Measurements from ENCODE around the gene RCAN3. TPM values are rescaled to one million over a fixed set of nuclear protein-coding genes. Genes with fewer than 3 reads are reported as not detected.

RCAN3 gene
- total and polyA plus RNA-seq, 2 of the 13 experiments (the other 11 are each of a cell fraction or from before 2014, with no cell fraction given), result 12.2 to 13.3 TPM

DNA sequence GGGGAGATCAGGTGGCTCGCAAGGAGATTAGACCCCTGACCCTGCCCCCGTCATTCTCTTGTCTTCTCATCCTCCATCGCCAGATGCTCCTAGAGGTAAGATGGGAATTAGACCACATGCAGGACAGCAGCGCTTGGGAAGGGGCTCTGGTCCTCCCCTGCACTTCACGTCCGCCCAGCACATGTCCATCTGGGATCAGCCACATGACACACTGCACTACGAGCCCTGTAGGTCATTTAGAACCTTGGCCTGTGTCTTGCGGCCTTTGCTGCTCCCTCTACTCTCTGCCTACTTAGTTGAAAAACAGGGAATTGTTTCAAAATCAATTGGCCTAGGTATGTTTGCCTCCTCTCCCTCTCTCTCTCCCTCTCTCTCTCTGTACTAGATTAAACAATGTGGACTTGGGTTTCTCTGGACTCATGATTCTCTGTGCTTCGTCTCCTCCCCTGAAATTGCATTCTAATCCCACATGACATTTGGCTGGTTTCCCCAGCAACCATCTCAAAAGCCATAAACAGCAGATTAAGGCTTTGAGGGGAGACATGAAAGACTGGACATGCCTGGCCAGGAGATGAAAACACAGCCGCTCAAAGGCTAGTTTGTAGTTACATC, 49.4 kb downstream of the RCAN3 start (continued):
- TF ChIP-seq, protein P1, sequence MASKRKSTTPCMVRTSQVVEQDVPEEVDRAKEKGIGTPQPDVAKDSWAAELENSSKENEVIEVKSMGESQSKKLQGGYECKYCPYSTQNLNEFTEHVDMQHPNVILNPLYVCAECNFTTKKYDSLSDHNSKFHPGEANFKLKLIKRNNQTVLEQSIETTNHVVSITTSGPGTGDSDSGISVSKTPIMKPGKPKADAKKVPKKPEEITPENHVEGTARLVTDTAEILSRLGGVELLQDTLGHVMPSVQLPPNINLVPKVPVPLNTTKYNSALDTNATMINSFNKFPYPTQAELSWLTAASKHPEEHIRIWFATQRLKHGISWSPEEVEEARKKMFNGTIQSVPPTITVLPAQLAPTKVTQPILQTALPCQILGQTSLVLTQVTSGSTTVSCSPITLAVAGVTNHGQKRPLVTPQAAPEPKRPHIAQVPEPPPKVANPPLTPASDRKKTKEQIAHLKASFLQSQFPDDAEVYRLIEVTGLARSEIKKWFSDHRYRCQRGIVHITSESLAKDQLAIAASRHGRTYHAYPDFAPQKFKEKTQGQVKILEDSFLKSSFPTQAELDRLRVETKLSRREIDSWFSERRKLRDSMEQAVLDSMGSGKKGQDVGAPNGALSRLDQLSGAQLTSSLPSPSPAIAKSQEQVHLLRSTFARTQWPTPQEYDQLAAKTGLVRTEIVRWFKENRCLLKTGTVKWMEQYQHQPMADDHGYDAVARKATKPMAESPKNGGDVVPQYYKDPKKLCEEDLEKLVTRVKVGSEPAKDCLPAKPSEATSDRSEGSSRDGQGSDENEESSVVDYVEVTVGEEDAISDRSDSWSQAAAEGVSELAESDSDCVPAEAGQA (IDR thresholded peaks at IDR 0.05; ENCODE audit: low read depth), result no peak
- TF ChIP-seq, protein P1 (CRISPR knock-in tag; IDR thresholded peaks at IDR 0.05; ENCODE audit: borderline replicate concordance), result no peak
- TF ChIP-seq RFXANK (CRISPR knock-in tag; IDR thresholded peaks at IDR 0.05) (no peak), MYC (CRISPR knock-in tag; IDR thresholded peaks at IDR 0.05; ENCODE audit: borderline replicate concordance) (peak; percentile 83; the same call in 1 of the 2 replicates), MAZ (IDR thresholded peaks at IDR 0.05; ENCODE audit: borderline replicate concordance, low read depth, low read length) (0 out of 2 replicates have a peak, but pooled peaks have one; percentile 24), MAZ (CRISPR knock-in tag; IDR thresholded peaks at IDR 0.05; ENCODE audit: low read depth) (0 out of 2 replicates have a peak, but pooled peaks have one; percentile 51), ZNF7 (CRISPR knock-in tag; IDR thresholded peaks at IDR 0.05) (no peak), JDP2 (CRISPR knock-in tag; IDR thresholded peaks at IDR 0.05; ENCODE audit: borderline replicate concordance) (no peak), ZNF230 (CRISPR knock-in tag; IDR thresholded peaks at IDR 0.05) (peak; percentile 91; the same call in 1 of the 2 replicates)
- TF ChIP-seq, protein P2, sequence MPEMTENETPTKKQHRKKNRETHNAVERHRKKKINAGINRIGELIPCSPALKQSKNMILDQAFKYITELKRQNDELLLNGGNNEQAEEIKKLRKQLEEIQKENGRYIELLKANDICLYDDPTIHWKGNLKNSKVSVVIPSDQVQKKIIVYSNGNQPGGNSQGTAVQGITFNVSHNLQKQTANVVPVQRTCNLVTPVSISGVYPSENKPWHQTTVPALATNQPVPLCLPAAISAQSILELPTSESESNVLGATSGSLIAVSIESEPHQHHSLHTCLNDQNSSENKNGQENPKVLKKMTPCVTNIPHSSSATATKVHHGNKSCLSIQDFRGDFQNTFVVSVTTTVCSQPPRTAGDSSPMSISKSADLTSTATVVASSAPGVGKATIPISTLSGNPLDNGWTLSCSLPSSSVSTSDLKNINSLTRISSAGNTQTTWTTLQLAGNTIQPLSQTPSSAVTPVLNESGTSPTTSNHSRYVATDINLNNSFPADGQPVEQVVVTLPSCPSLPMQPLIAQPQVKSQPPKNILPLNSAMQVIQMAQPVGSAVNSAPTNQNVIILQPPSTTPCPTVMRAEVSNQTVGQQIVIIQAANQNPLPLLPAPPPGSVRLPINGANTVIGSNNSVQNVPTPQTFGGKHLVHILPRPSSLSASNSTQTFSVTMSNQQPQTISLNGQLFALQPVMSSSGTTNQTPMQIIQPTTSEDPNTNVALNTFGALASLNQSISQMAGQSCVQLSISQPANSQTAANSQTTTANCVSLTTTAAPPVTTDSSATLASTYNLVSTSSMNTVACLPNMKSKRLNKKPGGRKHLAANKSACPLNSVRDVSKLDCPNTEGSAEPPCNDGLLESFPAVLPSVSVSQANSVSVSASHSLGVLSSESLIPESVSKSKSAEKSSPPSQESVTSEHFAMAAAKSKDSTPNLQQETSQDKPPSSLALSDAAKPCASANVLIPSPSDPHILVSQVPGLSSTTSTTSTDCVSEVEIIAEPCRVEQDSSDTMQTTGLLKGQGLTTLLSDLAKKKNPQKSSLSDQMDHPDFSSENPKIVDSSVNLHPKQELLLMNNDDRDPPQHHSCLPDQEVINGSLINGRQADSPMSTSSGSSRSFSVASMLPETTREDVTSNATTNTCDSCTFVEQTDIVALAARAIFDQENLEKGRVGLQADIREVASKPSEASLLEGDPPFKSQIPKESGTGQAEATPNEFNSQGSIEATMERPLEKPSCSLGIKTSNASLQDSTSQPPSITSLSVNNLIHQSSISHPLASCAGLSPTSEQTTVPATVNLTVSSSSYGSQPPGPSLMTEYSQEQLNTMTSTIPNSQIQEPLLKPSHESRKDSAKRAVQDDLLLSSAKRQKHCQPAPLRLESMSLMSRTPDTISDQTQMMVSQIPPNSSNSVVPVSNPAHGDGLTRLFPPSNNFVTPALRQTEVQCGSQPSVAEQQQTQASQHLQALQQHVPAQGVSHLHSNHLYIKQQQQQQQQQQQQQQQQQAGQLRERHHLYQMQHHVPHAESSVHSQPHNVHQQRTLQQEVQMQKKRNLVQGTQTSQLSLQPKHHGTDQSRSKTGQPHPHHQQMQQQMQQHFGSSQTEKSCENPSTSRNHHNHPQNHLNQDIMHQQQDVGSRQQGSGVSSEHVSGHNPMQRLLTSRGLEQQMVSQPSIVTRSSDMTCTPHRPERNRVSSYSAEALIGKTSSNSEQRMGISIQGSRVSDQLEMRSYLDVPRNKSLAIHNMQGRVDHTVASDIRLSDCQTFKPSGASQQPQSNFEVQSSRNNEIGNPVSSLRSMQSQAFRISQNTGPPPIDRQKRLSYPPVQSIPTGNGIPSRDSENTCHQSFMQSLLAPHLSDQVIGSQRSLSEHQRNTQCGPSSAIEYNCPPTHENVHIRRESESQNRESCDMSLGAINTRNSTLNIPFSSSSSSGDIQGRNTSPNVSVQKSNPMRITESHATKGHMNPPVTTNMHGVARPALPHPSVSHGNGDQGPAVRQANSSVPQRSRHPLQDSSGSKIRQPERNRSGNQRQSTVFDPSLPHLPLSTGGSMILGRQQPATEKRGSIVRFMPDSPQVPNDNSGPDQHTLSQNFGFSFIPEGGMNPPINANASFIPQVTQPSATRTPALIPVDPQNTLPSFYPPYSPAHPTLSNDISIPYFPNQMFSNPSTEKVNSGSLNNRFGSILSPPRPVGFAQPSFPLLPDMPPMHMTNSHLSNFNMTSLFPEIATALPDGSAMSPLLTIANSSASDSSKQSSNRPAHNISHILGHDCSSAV (CRISPR knock-in tag; IDR thresholded peaks at IDR 0.05; ENCODE audit: borderline replicate concordance), result no peak
- TF ChIP-seq, protein P3, sequence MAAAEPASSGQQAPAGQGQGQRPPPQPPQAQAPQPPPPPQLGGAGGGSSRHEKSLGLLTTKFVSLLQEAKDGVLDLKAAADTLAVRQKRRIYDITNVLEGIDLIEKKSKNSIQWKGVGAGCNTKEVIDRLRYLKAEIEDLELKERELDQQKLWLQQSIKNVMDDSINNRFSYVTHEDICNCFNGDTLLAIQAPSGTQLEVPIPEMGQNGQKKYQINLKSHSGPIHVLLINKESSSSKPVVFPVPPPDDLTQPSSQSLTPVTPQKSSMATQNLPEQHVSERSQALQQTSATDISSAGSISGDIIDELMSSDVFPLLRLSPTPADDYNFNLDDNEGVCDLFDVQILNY (CRISPR knock-in tag; conservative IDR thresholded peaks at IDR 0.05), result no peak

Measured in HepG2 (cell line).